Gastrocnemius medialis (tissue), 4 donors: Measurements from ENCODE around the gene ABCC3. TPM values are rescaled to one million over a fixed set of nuclear protein-coding genes. Genes with fewer than 3 reads are reported as not detected.

ENCODE experiments used
- ATAC-seq, 2 donors: fragments of 150-250 bp; one replicate each; pipeline ENCODE4 v1.9.1; 2016
- DNase-seq, 2 donors: peaks; one replicate each; pipeline ENCODE4 v3.0.0-alpha.2; 2019
- H3K27ac ChIP-seq, 4 donors: fragments of 200-600 bp; sonication (generic); 1 replicate in 1 of 4; 2 replicates in 3 of 4; pipeline ENCODE4 v1.5.1; 2016 to 2018; ENCODE audit warnings: mild to moderate bottlenecking in 2 of 4, moderate library complexity in 1 of 4
- H3K27me3 ChIP-seq, 3 donors: fragments of 200-600 bp; sonication (generic) in 2 of 3; 1 replicate in 1 of 3; 2 replicates in 2 of 3; pipeline versions ENCODE4 v1.5.1 to v1.6.0; 2016 to 2019; ENCODE audit warnings: mild to moderate bottlenecking in 1 of 3, moderate library complexity in 1 of 3
- H3K36me3 ChIP-seq, 2 donors: fragments of 200-600 bp; sonication (generic) in 1 of 2; one replicate each; pipeline ENCODE4 v1.5.1; 2017 to 2018
- H3K4me1 ChIP-seq, 2 donors: fragments of 200-600 bp; sonication (generic) in 1 of 2; one replicate each; pipeline ENCODE4 v1.5.1; 2016 to 2017; ENCODE audit warnings: mild to moderate bottlenecking in 2 of 2
- H3K4me3 ChIP-seq, 4 donors: fragments of 200-600 bp; sonication (generic) in 3 of 4; 1 replicate in 1 of 4; 2 replicates in 3 of 4; pipeline ENCODE4 v1.5.1; 2016 to 2019; ENCODE audit warnings: mild to moderate bottlenecking in 2 of 4
- H3K9me3 ChIP-seq, 3 donors: fragments of 200-600 bp; sonication (generic) in 2 of 3; 1 replicate in 1 of 3; 2 replicates in 2 of 3; pipeline ENCODE4 v1.5.1; 2016 to 2019
- POLR2A ChIP-seq, 2 donors: fragments of 450-650 bp; IDR thresholded peaks; one replicate each; pipeline ENCODE4 v1.6.1; 2017; ENCODE audit warnings: antibody characterized with exemption in 2 of 2, mild to moderate bottlenecking in 2 of 2, moderate library complexity in 2 of 2
- in situ Hi-C, 4 donors: fragments of 200-750 bp; cut with MboI; loops; one replicate each; pipeline versions ENCODE4 v1.15.0 to v1.8.0; 2017; ENCODE audit warnings: low sequenced_read_pairs in 4 of 4
- intact Hi-C: fragments of 100-400 bp; cut with DNase I; formaldehyde crosslinking; loops from one replicate; pipeline ENCODE4 v1.15.1; 2023; ENCODE audit warnings: low total_unique reads
- total RNA-seq, 4 donors: library from RNA; depleted of rRNA; stranded (reverse); fragments of >200 nt; gene quantifications; one replicate each; pipeline versions ENCODE4 v1.1.0 to v1.2.3, GENCODE V29; 2016
- TF ChIP-seq, protein P1 (sequence below), 5 experiments: fragments of 450-650 bp in 3 of 5; fragments of 200-600 bp in 2 of 5; sonication (generic) in 2 of 5; IDR thresholded peaks in 4 of 5; conservative IDR thresholded peaks in 1 of 5; 1 replicate in 4 of 5; 2 replicates in 1 of 5; pipeline ENCODE4 v1.5.1; 2016 to 2019; ENCODE audit warnings: antibody characterized with exemption in 5 of 5, mild to moderate bottlenecking in 3 of 5, moderate library complexity in 3 of 5

The ABCC3 gene
- total RNA-seq, 4 donors from 2014 or later: 0.51 to 1.3 (median 0.76) TPM

DNA sequence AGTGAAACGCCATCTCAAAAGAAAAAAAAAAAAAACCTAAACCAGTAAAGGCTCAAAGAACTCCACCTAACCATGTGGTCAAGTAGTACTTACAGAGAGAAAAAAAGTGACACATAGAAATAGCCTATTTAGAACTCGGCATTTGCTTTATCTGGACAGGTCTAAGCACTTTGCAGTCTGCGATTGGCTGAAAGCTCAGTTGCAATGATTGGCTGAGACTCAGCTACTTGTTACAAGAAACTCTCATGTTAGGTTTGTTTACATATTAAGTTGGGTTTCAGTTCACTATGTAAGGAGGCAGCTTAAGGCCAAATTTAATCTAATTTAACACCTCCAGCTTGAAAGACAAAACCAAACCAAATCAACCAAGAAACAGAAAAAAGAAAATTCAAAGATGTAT lies 19.1 kb downstream of the ABCC3 start:
- H3K4me3 ChIP-seq: no peak overlapping the region
- H3K36me3 ChIP-seq: no peaks in the 10 kb centered on the region
- no peaks in the 10 kb centered on the region for H3K9me3 ChIP-seq
- no peak overlapping the region for H3K27ac ChIP-seq
- no peak for DNase-seq
- H3K27me3 ChIP-seq: no peaks in the 10 kb centered on the region
- no peak for TF ChIP-seq POLR2A (IDR thresholded peaks at IDR 0.05)
- TF ChIP-seq, protein P1, sequence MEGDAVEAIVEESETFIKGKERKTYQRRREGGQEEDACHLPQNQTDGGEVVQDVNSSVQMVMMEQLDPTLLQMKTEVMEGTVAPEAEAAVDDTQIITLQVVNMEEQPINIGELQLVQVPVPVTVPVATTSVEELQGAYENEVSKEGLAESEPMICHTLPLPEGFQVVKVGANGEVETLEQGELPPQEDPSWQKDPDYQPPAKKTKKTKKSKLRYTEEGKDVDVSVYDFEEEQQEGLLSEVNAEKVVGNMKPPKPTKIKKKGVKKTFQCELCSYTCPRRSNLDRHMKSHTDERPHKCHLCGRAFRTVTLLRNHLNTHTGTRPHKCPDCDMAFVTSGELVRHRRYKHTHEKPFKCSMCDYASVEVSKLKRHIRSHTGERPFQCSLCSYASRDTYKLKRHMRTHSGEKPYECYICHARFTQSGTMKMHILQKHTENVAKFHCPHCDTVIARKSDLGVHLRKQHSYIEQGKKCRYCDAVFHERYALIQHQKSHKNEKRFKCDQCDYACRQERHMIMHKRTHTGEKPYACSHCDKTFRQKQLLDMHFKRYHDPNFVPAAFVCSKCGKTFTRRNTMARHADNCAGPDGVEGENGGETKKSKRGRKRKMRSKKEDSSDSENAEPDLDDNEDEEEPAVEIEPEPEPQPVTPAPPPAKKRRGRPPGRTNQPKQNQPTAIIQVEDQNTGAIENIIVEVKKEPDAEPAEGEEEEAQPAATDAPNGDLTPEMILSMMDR (IDR thresholded peaks at IDR 0.05 in 4 of 5, conservative IDR thresholded peaks at IDR 0.05 in 1 of 5): no peak
- H3K4me1 ChIP-seq: no peaks in the 10 kb centered on the region
- ATAC-seq: no peak
- intact Hi-C loops (no loop called here), in situ Hi-C loops (no loop called here)

GRCh38 chr17:50656509-50656908 lies 21.8 kb downstream of the ABCC3 start:
- intact Hi-C loops (no loop called here), in situ Hi-C loops (no loop called here)
- ATAC-seq (no peak), DNase-seq (no peak)
- no peaks in the 10 kb centered on the region for H3K36me3 ChIP-seq
- no peaks in the 10 kb centered on the region for H3K9me3 ChIP-seq
- no peaks in the 10 kb centered on the region for H3K27me3 ChIP-seq
- peaks cover 15 to 16% of the 10 kb centered on the region in 2 donors for H3K4me1 ChIP-seq
- no peak overlapping the region for H3K4me3 ChIP-seq
- TF ChIP-seq, protein P1 (IDR thresholded peaks at IDR 0.05 in 4 of 5, conservative IDR thresholded peaks at IDR 0.05 in 1 of 5): no peak
- TF ChIP-seq POLR2A (IDR thresholded peaks at IDR 0.05): no peak
- H3K27ac ChIP-seq: no peak overlapping the region

- Histone ChIP-seq H3K4me3 (no peak overlapping the region), H3K9me3 (no peaks in the 10 kb centered on the region), H3K36me3 (no peaks in the 10 kb centered on the region), H3K4me1 (peaks cover 20 to 21% of the 10 kb centered on the region in 2 donors), H3K27me3 (no peaks in the 10 kb centered on the region), H3K27ac (no peak overlapping the region)
- TF ChIP-seq, protein P1 (IDR thresholded peaks at IDR 0.05 in 4 of 5, conservative IDR thresholded peaks at IDR 0.05 in 1 of 5): no peak
- TF ChIP-seq POLR2A (IDR thresholded peaks at IDR 0.05): no peak
- in situ Hi-C loops: no loop called here
- intact Hi-C loops: no loop called here
- DNase-seq: no peak
- ATAC-seq: no peak
Observed at GRCh38 chr17:50657054-50657453, 22.4 kb downstream of the ABCC3 start.

GRCh38 chr17:50657627-50658026 lies 22.9 kb downstream of the ABCC3 start:
- ATAC-seq (no peak), DNase-seq (no peak)
- peaks cover 21 to 26% of the 10 kb centered on the region in 2 donors for H3K4me1 ChIP-seq
- no peak overlapping the region for H3K4me3 ChIP-seq
- TF ChIP-seq POLR2A (IDR thresholded peaks at IDR 0.05): no peak
- TF ChIP-seq, protein P1 (IDR thresholded peaks at IDR 0.05 in 4 of 5, conservative IDR thresholded peaks at IDR 0.05 in 1 of 5): no peak
- in situ Hi-C loops: no loop called here
- no peaks in the 10 kb centered on the region for H3K27me3 ChIP-seq
- H3K27ac ChIP-seq: no peak overlapping the region
- intact Hi-C loops: no loop called here
- no peaks in the 10 kb centered on the region for H3K36me3 ChIP-seq
- H3K9me3 ChIP-seq: no peaks in the 10 kb centered on the region

DNA sequence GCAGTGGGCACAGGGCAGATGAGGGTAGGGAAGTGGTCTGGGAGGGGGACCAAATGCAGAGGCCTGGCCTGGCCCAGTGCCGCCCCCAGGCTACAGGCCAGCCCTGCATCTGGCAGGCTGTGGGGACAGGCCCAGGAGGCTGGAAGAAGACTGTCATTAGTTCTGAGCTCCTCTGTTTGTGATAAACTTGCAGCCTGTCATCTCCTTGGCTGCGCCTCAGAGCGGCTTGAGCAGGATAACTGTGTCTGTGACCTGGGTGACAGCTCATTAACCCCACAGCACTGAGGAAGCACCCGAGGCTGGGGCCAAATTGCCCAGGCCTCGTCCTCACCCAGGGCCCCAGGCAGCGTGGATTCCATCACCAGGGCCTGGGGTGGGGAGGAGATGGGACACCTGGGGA lies 23.9 kb downstream of the ABCC3 start:
- in situ Hi-C loops: no loop called here
- Histone ChIP-seq H3K27me3 (no peaks in the 10 kb centered on the region), H3K27ac (no peak overlapping the region), H3K9me3 (no peaks in the 10 kb centered on the region), H3K4me1 (peaks cover 21 to 26% of the 10 kb centered on the region in 2 donors), H3K36me3 (no peaks in the 10 kb centered on the region), H3K4me3 (no peak overlapping the region)
- intact Hi-C loops: no loop called here
- no peak for ATAC-seq
- TF ChIP-seq, protein P1 (IDR thresholded peaks at IDR 0.05 in 4 of 5, conservative IDR thresholded peaks at IDR 0.05 in 1 of 5): no peak
- TF ChIP-seq POLR2A (IDR thresholded peaks at IDR 0.05): no peak
- no peak for DNase-seq
